Adrenal gland (tissue), 12 donors: ENCODE data around the gene POGZ. TPM values are rescaled to one million over a fixed set of nuclear protein-coding genes. Genes with fewer than 3 reads are reported as not detected.

ENCODE experiments used
- DNase-seq, 7 donors: peaks; one replicate each; pipeline ENCODE4 v3.0.0-alpha.2; 2019 to 2020
- H3K27ac ChIP-seq, 5 donors: fragments of 200-600 bp; sonication (generic) in 4 of 5; 1 replicate in 3 of 5; 2 replicates in 2 of 5; pipeline versions ENCODE4 v1.5.1 to v1.8.0; 2016 to 2020; ENCODE audit warnings: mild to moderate bottlenecking in 1 of 5
- H3K27me3 ChIP-seq: fragments of 200-600 bp; 2 replicates; pipeline ENCODE4 v1.8.0; 2021
- H3K36me3 ChIP-seq, 2 donors: fragments of 200-600 bp; replicated peaks in 1 of 2; 1 replicate in 1 of 2; 2 replicates in 1 of 2; pipeline versions ENCODE4 v1.5.1 to v1.8.0; 2018 to 2022
- H3K4me1 ChIP-seq, 2 donors: fragments of 200-600 bp; replicated peaks in 1 of 2; 1 replicate in 1 of 2; 2 replicates in 1 of 2; pipeline versions ENCODE4 v1.5.1 to v1.8.0; 2018 to 2021
- H3K4me3 ChIP-seq, 4 donors: fragments of 200-600 bp; sonication (generic) in 3 of 4; one replicate each; pipeline ENCODE4 v1.5.1; 2016 to 2018
- H3K9me3 ChIP-seq, 3 donors: fragments of 200-600 bp; sonication (generic) in 1 of 3; replicated peaks in 1 of 3; 1 replicate in 2 of 3; 2 replicates in 1 of 3; pipeline versions ENCODE4 v1.5.1 to v1.8.0; 2016 to 2021
- POLR2A ChIP-seq, 2 donors: fragments of 450-650 bp; IDR thresholded peaks; one replicate each; pipeline ENCODE4 v1.6.1; 2017; ENCODE audit warnings: antibody characterized with exemption in 2 of 2, mild to moderate bottlenecking in 2 of 2, moderate library complexity in 1 of 2
- WGBS, 4 donors: extraction: QIAGEN DNeasy Blood & Tissue Kit in 2 of 4; methylation state at CpG; one replicate each; pipeline versions ENCODE4 v1.1.5 to v1.1.7; 2013 to 2017; 5-methylcytosine and 5-hydroxymethylcytosine counted together
- intact Hi-C, 2 donors: fragments of 100-400 bp; cut with DNase I; formaldehyde crosslinking; loops; one replicate each; pipeline versions ENCODE4 v1.14.1 to v1.15.0; 2022 to 2023
- polyA plus RNA-seq, 3 donors: library from polyadenylated mRNA; stranded (reverse); fragments of 200-250 nt in 2 of 3; fragments of 350-450 nt in 1 of 3; fragmentation: Illumina TruSeq in 1 of 3; extraction: RNeasy Lipid Tissue Mini Kit (QIAGEN cat#74804) in 1 of 3; gene quantifications; one replicate each; pipeline ENCODE4 v1.2.3, GENCODE V29; 2013 to 2014
- total RNA-seq, 9 donors: library from RNA; depleted of rRNA in 4 of 9; stranded (reverse); fragments of >200 nt in 4 of 9; fragments of 120-200 nt in 1 of 9; fragmentation: NEBNext Ultra II Directional in 1 of 9; extraction: Animal tissue kit (Norgen Biotek cat#: 25700) in 1 of 9; gene quantifications; one replicate each; pipeline versions ENCODE4 v1.1.0 to v1.2.4, GENCODE V29; 2013 to 2023
- TF ChIP-seq, protein P1 (sequence below), 6 experiments: fragments of 450-650 bp in 4 of 6; fragments of 200-600 bp in 2 of 6; sonication (generic) in 1 of 6; IDR thresholded peaks; 1 replicate in 5 of 6; 2 replicates in 1 of 6; pipeline versions ENCODE4 v1.5.1 to v1.8.0; 2016 to 2021; ENCODE audit warnings: antibody characterized with exemption in 6 of 6, mild to moderate bottlenecking in 2 of 6, moderate library complexity in 1 of 6
- donor health status: healthy with polysubstance abuse.
- donor health status: Bipolar disorder and iron deficiency.
- donor health status: DM: yes; HTN: yes; CAD: no.
- donor health status: DM: no; HTN: no; CAD: no.
- donor health status: DM: no; HTN: no; CAD: no.
- donor health status: DM: yes; HTN: yes; CAD: no.

The POGZ gene
- total and polyA plus RNA-seq, 12 donors: 24.0 to 117 (median 61.9) TPM

DNA sequence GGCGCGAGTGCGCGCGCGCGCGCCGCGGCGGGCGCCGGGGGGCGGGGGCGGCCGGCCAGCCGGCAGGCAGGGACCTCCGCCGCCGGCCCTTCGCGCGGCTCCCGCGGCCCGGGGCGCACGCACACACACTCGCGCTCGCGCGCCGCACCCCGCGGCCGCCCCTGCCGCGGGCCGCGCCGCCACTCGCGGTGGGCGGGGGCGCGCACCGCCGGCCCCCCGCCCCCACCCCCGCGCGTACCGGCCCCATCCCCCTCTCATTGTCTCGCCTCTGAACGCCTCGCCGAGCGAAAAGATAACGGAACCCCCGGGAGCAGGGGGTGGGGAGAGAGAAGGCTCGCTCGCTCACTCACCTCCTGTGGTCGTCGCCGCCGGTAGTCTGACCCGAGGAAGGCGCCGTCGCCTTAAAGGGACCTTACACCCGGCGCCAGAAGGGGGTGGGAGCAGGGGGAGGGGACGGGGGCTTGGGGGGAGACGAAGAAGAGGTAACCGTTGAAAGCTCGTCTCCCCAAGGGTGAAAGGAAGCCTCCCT, 428 bp downstream of the POGZ start:
- Histone ChIP-seq H3K4me1 (peaks cover 25 to 40% of the 10 kb centered on the region in 2 donors), H3K27ac (peak overlapping the region in 4 of 5 donors; percentile 94 to 99 (median 97)), H3K9me3 (no peaks in the 10 kb centered on the region), H3K36me3 (no peaks in the 10 kb centered on the region), H3K27me3 (no peaks in the 10 kb centered on the region), H3K4me3 (peak overlapping the region in 2 of 4 donors; percentile 77 to 88)
- TF ChIP-seq, protein P1, sequence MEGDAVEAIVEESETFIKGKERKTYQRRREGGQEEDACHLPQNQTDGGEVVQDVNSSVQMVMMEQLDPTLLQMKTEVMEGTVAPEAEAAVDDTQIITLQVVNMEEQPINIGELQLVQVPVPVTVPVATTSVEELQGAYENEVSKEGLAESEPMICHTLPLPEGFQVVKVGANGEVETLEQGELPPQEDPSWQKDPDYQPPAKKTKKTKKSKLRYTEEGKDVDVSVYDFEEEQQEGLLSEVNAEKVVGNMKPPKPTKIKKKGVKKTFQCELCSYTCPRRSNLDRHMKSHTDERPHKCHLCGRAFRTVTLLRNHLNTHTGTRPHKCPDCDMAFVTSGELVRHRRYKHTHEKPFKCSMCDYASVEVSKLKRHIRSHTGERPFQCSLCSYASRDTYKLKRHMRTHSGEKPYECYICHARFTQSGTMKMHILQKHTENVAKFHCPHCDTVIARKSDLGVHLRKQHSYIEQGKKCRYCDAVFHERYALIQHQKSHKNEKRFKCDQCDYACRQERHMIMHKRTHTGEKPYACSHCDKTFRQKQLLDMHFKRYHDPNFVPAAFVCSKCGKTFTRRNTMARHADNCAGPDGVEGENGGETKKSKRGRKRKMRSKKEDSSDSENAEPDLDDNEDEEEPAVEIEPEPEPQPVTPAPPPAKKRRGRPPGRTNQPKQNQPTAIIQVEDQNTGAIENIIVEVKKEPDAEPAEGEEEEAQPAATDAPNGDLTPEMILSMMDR (IDR thresholded peaks at IDR 0.05): no peak
- peak in 1 of 2 donors; percentile 49 for TF ChIP-seq POLR2A (IDR thresholded peaks at IDR 0.05)
- peak; percentile 72 to 82 (median 79) for DNase-seq
- WGBS, 4 donors: 0 to 1% (median 0%) methylated on average over 1 to 76 of the region's 77 CpGs; no CpG with 5 or more reads in 1 of the 4 donors
- intact Hi-C loops: no loop called here

DNA sequence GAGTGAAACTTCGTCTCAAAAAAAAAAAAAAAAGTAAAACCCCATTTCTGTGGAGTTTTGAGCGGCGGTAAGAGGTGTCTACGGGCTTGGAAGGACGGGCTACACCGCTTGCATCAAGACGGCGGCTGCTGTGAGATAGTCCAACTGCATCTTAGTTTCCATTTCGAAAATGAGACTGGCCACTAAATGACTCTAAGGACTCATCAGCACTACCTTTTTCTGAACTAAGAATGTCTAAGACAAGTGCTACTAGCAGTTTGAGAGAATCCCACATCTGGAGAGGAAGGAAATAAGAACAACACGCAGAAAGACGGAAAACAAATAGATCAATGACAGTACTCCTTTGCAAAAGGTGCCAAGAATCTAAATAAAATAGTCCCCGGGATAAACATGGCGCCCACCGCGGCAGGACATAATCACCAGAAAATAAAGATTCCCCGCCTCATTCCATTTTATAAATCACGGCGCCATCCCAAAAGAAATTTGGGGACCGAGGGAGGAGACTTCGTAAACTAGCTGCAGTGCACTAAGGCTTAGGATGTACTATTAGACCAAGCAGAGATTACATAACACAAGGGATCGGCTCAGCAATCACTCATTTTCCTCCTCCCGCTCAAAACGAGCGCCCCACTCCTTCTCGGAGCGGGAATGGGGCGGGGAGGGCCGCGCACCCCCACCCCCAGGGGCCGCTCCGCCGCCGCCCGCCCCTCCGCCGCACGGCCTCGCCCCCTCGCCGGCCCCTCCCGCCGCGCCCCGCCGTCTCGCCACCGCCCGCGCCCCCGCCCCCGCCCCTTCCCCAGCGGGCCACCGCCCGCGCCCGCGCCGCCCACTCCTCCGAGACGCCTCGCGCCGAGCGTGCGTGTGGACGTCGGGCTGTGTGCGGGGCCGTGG, 1.1 kb downstream of the POGZ start:
- no peaks in the 10 kb centered on the region for H3K36me3 ChIP-seq
- H3K4me1 ChIP-seq: peaks cover 25 to 45% of the 10 kb centered on the region in 2 donors
- no peaks in the 10 kb centered on the region for H3K9me3 ChIP-seq
- TF ChIP-seq, protein P1 (IDR thresholded peaks at IDR 0.05): no peak
- TF ChIP-seq POLR2A (IDR thresholded peaks at IDR 0.05): peak; percentile 41 to 78
- H3K27me3 ChIP-seq: no peaks in the 10 kb centered on the region
- intact Hi-C loops: no loop called here
- DNase-seq: peak; percentile 69 to 81 (median 71)
- WGBS, 4 donors: 0 to 1% (median 1%) methylated on average over 21 to 69 of the region's 69 CpGs
- H3K4me3 ChIP-seq: peak overlapping the region; percentile 26 to 84 (median 70)
- H3K27ac ChIP-seq: peak overlapping the region; percentile 22 to 99 (median 88)

DNA sequence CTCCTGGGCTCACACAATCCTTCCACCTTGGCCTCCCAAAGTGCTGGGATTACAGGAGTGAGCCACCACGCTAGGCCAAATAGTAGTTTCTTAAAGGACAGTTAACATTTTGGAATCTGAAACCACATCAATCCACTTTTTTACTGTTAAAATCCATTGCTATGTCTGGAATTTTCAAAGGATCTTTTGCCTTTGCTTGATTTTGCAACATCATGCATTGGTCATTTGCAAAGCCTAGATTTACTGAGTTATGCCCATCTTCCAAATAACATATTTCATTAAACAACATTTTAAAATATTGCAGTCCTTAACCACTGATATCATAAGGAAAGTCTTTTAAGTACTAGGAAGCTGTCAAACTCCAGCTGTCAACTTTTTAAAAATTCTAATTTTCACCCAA, 3.3 kb downstream of the POGZ start:
- intact Hi-C loops: no loop called here
- TF ChIP-seq, protein P1 (IDR thresholded peaks at IDR 0.05): no peak
- TF ChIP-seq POLR2A (IDR thresholded peaks at IDR 0.05): no peak

DNA sequence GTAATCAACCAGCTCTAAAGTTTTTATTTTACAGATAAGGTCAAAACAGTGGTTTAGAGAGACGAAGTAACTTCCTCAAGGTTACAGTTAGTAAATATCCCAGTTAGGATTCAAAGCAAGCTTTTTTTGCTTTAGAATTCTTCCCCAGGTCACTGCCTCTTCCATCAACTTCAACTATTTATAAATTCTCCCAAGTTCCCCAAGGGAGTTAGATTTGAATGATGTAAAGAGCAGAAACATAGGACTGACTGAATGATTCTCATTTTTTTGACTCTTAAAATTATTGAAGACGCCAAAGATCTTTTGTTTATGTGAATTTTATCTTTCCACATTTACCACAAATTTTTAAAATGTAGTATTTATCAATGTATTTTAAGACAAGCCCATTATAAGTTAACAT, 4.1 kb downstream of the POGZ start:
- H3K4me1 ChIP-seq: peaks cover 25 to 45% of the 10 kb centered on the region in 2 donors
- WGBS, 4 donors: 41 to 45% (median 43%) methylated on average over 2 of the region's 2 CpGs
- no peaks in the 10 kb centered on the region for H3K27me3 ChIP-seq
- TF ChIP-seq POLR2A (IDR thresholded peaks at IDR 0.05): no peak
- TF ChIP-seq, protein P1 (IDR thresholded peaks at IDR 0.05): no peak
- H3K36me3 ChIP-seq: no peaks in the 10 kb centered on the region
- peak overlapping the region in 1 of 5 donors; percentile 10 for H3K27ac ChIP-seq
- H3K9me3 ChIP-seq: no peaks in the 10 kb centered on the region
- H3K4me3 ChIP-seq: peak overlapping the region in 1 of 4 donors; percentile 18
- DNase-seq: no peak
- intact Hi-C loops: no loop called here

More for the DNA sequence above, 3.3 kb downstream of the POGZ start:
- DNase-seq: no peak
- Histone ChIP-seq H3K9me3 (no peaks in the 10 kb centered on the region), H3K4me3 (no peak overlapping the region), H3K36me3 (no peaks in the 10 kb centered on the region), H3K27ac (peak overlapping the region in 3 of 5 donors; percentile 13 to 88 (median 83)), H3K27me3 (no peaks in the 10 kb centered on the region), H3K4me1 (peaks cover 25 to 45% of the 10 kb centered on the region in 2 donors)
- WGBS, 4 donors: 35 to 82% (median 68%) methylated on average over 1 of the region's 1 CpG
